Measurements from ENCODE around the gene MCCC1.

Gene MCCC1

GRCh38 chr3:183061391-183062172, 37.7 kb downstream of the MCCC1 start:
- DNase-seq = no peak
- H3K27me3 Mint-ChIP-seq = no peaks in the 10 kb centered on the region
- no peak for ATAC-seq (replicated peaks)
- H3K27ac Mint-ChIP-seq = no peak overlapping the region
- H3K36me3 Mint-ChIP-seq (ENCODE audit: insufficient read depth) = peaks cover 9% of the 10 kb centered on the region
- no peak overlapping the region for H3K4me3 Mint-ChIP-seq
- H3K4me1 Mint-ChIP-seq (ENCODE audit: low read depth in 2 of 2) = no peaks in the 10 kb centered on the region
- no peaks in the 10 kb centered on the region for H3K9me3 Mint-ChIP-seq

- no peak overlapping the region for H3K27ac Mint-ChIP-seq
- ATAC-seq (replicated peaks) = no peak
- no peak overlapping the region for H3K4me3 Mint-ChIP-seq
- peaks cover 5% of the 10 kb centered on the region for H3K36me3 Mint-ChIP-seq (ENCODE audit: insufficient read depth)
- no peaks in the 10 kb centered on the region for H3K4me1 Mint-ChIP-seq (ENCODE audit: low read depth in 2 of 2)
- H3K27me3 Mint-ChIP-seq = no peaks in the 10 kb centered on the region
- H3K9me3 Mint-ChIP-seq = no peaks in the 10 kb centered on the region
- DNase-seq = no peak
These were observed 40.9 kb downstream of the MCCC1 start for GRCh38 chr3:183058351-183058750.

- no peak overlapping the region for H3K4me3 Mint-ChIP-seq
- H3K36me3 Mint-ChIP-seq (ENCODE audit: insufficient read depth) = peaks cover 40% of the 10 kb centered on the region
These were observed 48.6 kb downstream of the MCCC1 start for GRCh38 chr3:183050706-183051105.

GRCh38 chr3:183046883-183047282, 52.4 kb downstream of the MCCC1 start:
- DNase-seq (no peak), ATAC-seq (replicated peaks) (no peak)
- Mint-ChIP-seq H3K9me3 (no peaks in the 10 kb centered on the region), H3K36me3 (ENCODE audit: insufficient read depth) (peaks cover 53% of the 10 kb centered on the region), H3K4me1 (ENCODE audit: low read depth in 2 of 2) (no peaks in the 10 kb centered on the region), H3K4me3 (no peak overlapping the region), H3K27ac (peak overlapping the region; percentile 1 to 5), H3K27me3 (no peaks in the 10 kb centered on the region)

More at GRCh38 chr3:183050706-183051105, 48.6 kb downstream of the MCCC1 start:
- Mint-ChIP-seq H3K4me1 (ENCODE audit: low read depth in 2 of 2) (no peaks in the 10 kb centered on the region), H3K9me3 (no peaks in the 10 kb centered on the region), H3K27ac (no peak overlapping the region), H3K27me3 (no peaks in the 10 kb centered on the region)
- ATAC-seq (replicated peaks) = no peak
- DNase-seq = no peak

- Mint-ChIP-seq H3K4me1 (ENCODE audit: low read depth in 2 of 2) (peaks cover 0 to 3% of the 10 kb centered on the region in 2 donors), H3K27ac (no peak overlapping the region), H3K9me3 (no peaks in the 10 kb centered on the region), H3K4me3 (no peak overlapping the region), H3K36me3 (ENCODE audit: insufficient read depth) (peaks cover 48% of the 10 kb centered on the region), H3K27me3 (no peaks in the 10 kb centered on the region)
- ATAC-seq (replicated peaks) (no peak), DNase-seq (no peak)
These were observed 54.6 kb downstream of the MCCC1 start for GRCh38 chr3:183044547-183045229.

GRCh38 chr3:183038757-183039156, 60.5 kb downstream of the MCCC1 start:
- Mint-ChIP-seq H3K36me3 (ENCODE audit: insufficient read depth) (peaks cover 61% of the 10 kb centered on the region), H3K4me3 (no peak overlapping the region), H3K4me1 (ENCODE audit: low read depth in 2 of 2) (peaks cover 0 to 3% of the 10 kb centered on the region in 2 donors), H3K9me3 (no peaks in the 10 kb centered on the region), H3K27ac (no peak overlapping the region), H3K27me3 (no peaks in the 10 kb centered on the region)
- DNase-seq (no peak), ATAC-seq (replicated peaks) (no peak)

GRCh38 chr3:183038221-183038620, 61.1 kb downstream of the MCCC1 start:
- Mint-ChIP-seq H3K27me3 (no peaks in the 10 kb centered on the region), H3K4me3 (no peak overlapping the region), H3K9me3 (no peaks in the 10 kb centered on the region), H3K4me1 (ENCODE audit: low read depth in 2 of 2) (peaks cover 0 to 3% of the 10 kb centered on the region in 2 donors), H3K27ac (no peak overlapping the region), H3K36me3 (ENCODE audit: insufficient read depth) (peaks cover 62% of the 10 kb centered on the region)
- DNase-seq = no peak
- ATAC-seq (replicated peaks) = no peak

- Mint-ChIP-seq H3K4me3 (no peak overlapping the region), H3K27ac (no peak overlapping the region), H3K9me3 (no peaks in the 10 kb centered on the region), H3K4me1 (ENCODE audit: low read depth in 2 of 2) (peaks cover 0 to 4% of the 10 kb centered on the region in 2 donors), H3K36me3 (ENCODE audit: insufficient read depth) (peaks cover 67% of the 10 kb centered on the region), H3K27me3 (no peaks in the 10 kb centered on the region)
- ATAC-seq (replicated peaks) (no peak), DNase-seq (no peak)
These were observed 65.5 kb downstream of the MCCC1 start for GRCh38 chr3:183033746-183034145.

GRCh38 chr3:183032880-183033555, 66.3 kb downstream of the MCCC1 start:
- Mint-ChIP-seq H3K27me3 (no peaks in the 10 kb centered on the region), H3K9me3 (no peaks in the 10 kb centered on the region), H3K36me3 (ENCODE audit: insufficient read depth) (peaks cover 62% of the 10 kb centered on the region), H3K4me1 (ENCODE audit: low read depth in 2 of 2) (peaks cover 0 to 4% of the 10 kb centered on the region in 2 donors), H3K27ac (no peak overlapping the region), H3K4me3 (no peak overlapping the region)
- DNase-seq = no peak
- no peak for ATAC-seq (replicated peaks)

GRCh38 chr3:183031826-183032225, 67.5 kb downstream of the MCCC1 start:
- Mint-ChIP-seq H3K27ac (no peak overlapping the region), H3K36me3 (ENCODE audit: insufficient read depth) (peaks cover 57% of the 10 kb centered on the region), H3K9me3 (no peaks in the 10 kb centered on the region), H3K4me3 (no peak overlapping the region), H3K4me1 (ENCODE audit: low read depth in 2 of 2) (peaks cover 0 to 4% of the 10 kb centered on the region in 2 donors), H3K27me3 (no peaks in the 10 kb centered on the region)
- DNase-seq (no peak), ATAC-seq (replicated peaks) (no peak)

- no peak overlapping the region for H3K4me3 Mint-ChIP-seq
- peaks cover 40% of the 10 kb centered on the region for H3K36me3 Mint-ChIP-seq (ENCODE audit: insufficient read depth)
- H3K27ac Mint-ChIP-seq = no peak overlapping the region
- no peaks in the 10 kb centered on the region for H3K9me3 Mint-ChIP-seq
- ATAC-seq (replicated peaks) (no peak), DNase-seq (no peak)
- H3K27me3 Mint-ChIP-seq = no peaks in the 10 kb centered on the region
- H3K4me1 Mint-ChIP-seq (ENCODE audit: low read depth in 2 of 2) = peaks cover 0 to 4% of the 10 kb centered on the region in 2 donors
These were observed 70.9 kb downstream of the MCCC1 start for GRCh38 chr3:183028416-183028815.

GRCh38 chr3:183027276-183027675, 72.0 kb downstream of the MCCC1 start:
- Mint-ChIP-seq H3K4me1 (ENCODE audit: low read depth in 2 of 2) (peaks cover 0 to 4% of the 10 kb centered on the region in 2 donors), H3K36me3 (ENCODE audit: insufficient read depth) (peaks cover 32% of the 10 kb centered on the region), H3K27ac (no peak overlapping the region), H3K4me3 (no peak overlapping the region), H3K9me3 (no peaks in the 10 kb centered on the region), H3K27me3 (no peaks in the 10 kb centered on the region)
- DNase-seq = no peak
- no peak for ATAC-seq (replicated peaks)

GRCh38 chr3:183022936-183023516, 76.3 kb downstream of the MCCC1 start:
- H3K9me3 Mint-ChIP-seq = no peaks in the 10 kb centered on the region
- no peaks in the 10 kb centered on the region for H3K27me3 Mint-ChIP-seq
- no peak overlapping the region for H3K27ac Mint-ChIP-seq
- no peaks in the 10 kb centered on the region for H3K4me1 Mint-ChIP-seq (ENCODE audit: low read depth in 2 of 2)
- no peak for ATAC-seq (replicated peaks)
- H3K36me3 Mint-ChIP-seq (ENCODE audit: insufficient read depth) = peaks cover 39% of the 10 kb centered on the region
- no peak overlapping the region for H3K4me3 Mint-ChIP-seq
- DNase-seq = no peak
